ENCODE measurements around the gene FBXO8.

The FBXO8 gene

GRCh38 chr4:174244441-174244840 lies 39.0 kb downstream of the FBXO8 start:
- DNase-seq (ENCODE audit: low spot score), result peak; percentile 3

- DNase-seq (ENCODE audit: low spot score), result no peak
These were observed 42.3 kb downstream of the FBXO8 start for GRCh38 chr4:174241162-174241561.

GRCh38 chr4:174236359-174236758 lies 47.1 kb downstream of the FBXO8 start:
- DNase-seq (ENCODE audit: low spot score), result no peak

GRCh38 chr4:174230680-174231079 lies 52.8 kb downstream of the FBXO8 start:
- DNase-seq (ENCODE audit: low spot score), result no peak

GRCh38 chr4:174230148-174230547 lies 53.3 kb downstream of the FBXO8 start:
- DNase-seq (ENCODE audit: low spot score), result no peak

GRCh38 chr4:174228988-174229387 lies 54.5 kb downstream of the FBXO8 start:
- DNase-seq (ENCODE audit: low spot score), result no peak

GRCh38 chr4:174225349-174226049 lies 58.0 kb downstream of the FBXO8 start:
- no peak for DNase-seq (ENCODE audit: low spot score)

GRCh38 chr4:174224550-174224949 lies 58.9 kb downstream of the FBXO8 start:
- no peak for DNase-seq (ENCODE audit: low spot score)

GRCh38 chr4:174222266-174222872 lies 61.1 kb downstream of the FBXO8 start:
- peak; percentile 31 for DNase-seq (ENCODE audit: low spot score)

- DNase-seq (ENCODE audit: low spot score), result no peak
These were observed 65.2 kb downstream of the FBXO8 start for GRCh38 chr4:174218127-174218790.

- no peak for DNase-seq (ENCODE audit: low spot score)
These were observed 66.0 kb downstream of the FBXO8 start for GRCh38 chr4:174217273-174218126.

- no peak for DNase-seq (ENCODE audit: low spot score)
These were observed 66.6 kb downstream of the FBXO8 start for GRCh38 chr4:174216799-174217272.

- no peak for DNase-seq (ENCODE audit: low spot score)
These were observed 67.3 kb downstream of the FBXO8 start for GRCh38 chr4:174215961-174216680.

- no peak for DNase-seq (ENCODE audit: low spot score)
These were observed 68.4 kb downstream of the FBXO8 start for GRCh38 chr4:174215057-174215456.

- peak; percentile 6 for DNase-seq (ENCODE audit: low spot score)
These were observed 69.2 kb downstream of the FBXO8 start for GRCh38 chr4:174214101-174214878.

GRCh38 chr4:174213731-174214100 lies 69.8 kb downstream of the FBXO8 start:
- no peak for DNase-seq (ENCODE audit: low spot score)

GRCh38 chr4:174212061-174212460 lies 71.4 kb downstream of the FBXO8 start:
- no peak for DNase-seq (ENCODE audit: low spot score)

GRCh38 chr4:174211622-174212044 lies 71.8 kb downstream of the FBXO8 start:
- DNase-seq (ENCODE audit: low spot score), result no peak

- DNase-seq (ENCODE audit: low spot score), result no peak
These were observed 72.4 kb downstream of the FBXO8 start for GRCh38 chr4:174210952-174211490.

GRCh38 chr4:174210354-174210753 lies 73.1 kb downstream of the FBXO8 start:
- no peak for DNase-seq (ENCODE audit: low spot score)

GRCh38 chr4:174209341-174209740 lies 74.1 kb downstream of the FBXO8 start:
- DNase-seq (ENCODE audit: low spot score), result no peak

Measured in activated CD4-positive, alpha-beta T cell treated with anti-CD3 and anti-CD28 coated beads, Interleukin-2, Interleukin-4, amounts not matched to agents 100 ng/mL and 50 ng/mL, durations not matched to agents 16 hours and 8 hours (primary cell).